ENCODE data around the gene SMCR8.
A peak's percentile ranks its signal among the peaks of the same experiment; 100 is the strongest.
"Not testable (repeated sequence)": the region's sequence is repeated elsewhere in the genome, so short reads cannot be mapped to it uniquely, and the experiment has no call there.

Gene SMCR8, protein sequence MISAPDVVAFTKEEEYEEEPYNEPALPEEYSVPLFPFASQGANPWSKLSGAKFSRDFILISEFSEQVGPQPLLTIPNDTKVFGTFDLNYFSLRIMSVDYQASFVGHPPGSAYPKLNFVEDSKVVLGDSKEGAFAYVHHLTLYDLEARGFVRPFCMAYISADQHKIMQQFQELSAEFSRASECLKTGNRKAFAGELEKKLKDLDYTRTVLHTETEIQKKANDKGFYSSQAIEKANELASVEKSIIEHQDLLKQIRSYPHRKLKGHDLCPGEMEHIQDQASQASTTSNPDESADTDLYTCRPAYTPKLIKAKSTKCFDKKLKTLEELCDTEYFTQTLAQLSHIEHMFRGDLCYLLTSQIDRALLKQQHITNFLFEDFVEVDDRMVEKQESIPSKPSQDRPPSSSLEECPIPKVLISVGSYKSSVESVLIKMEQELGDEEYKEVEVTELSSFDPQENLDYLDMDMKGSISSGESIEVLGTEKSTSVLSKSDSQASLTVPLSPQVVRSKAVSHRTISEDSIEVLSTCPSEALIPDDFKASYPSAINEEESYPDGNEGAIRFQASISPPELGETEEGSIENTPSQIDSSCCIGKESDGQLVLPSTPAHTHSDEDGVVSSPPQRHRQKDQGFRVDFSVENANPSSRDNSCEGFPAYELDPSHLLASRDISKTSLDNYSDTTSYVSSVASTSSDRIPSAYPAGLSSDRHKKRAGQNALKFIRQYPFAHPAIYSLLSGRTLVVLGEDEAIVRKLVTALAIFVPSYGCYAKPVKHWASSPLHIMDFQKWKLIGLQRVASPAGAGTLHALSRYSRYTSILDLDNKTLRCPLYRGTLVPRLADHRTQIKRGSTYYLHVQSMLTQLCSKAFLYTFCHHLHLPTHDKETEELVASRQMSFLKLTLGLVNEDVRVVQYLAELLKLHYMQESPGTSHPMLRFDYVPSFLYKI

DNA sequence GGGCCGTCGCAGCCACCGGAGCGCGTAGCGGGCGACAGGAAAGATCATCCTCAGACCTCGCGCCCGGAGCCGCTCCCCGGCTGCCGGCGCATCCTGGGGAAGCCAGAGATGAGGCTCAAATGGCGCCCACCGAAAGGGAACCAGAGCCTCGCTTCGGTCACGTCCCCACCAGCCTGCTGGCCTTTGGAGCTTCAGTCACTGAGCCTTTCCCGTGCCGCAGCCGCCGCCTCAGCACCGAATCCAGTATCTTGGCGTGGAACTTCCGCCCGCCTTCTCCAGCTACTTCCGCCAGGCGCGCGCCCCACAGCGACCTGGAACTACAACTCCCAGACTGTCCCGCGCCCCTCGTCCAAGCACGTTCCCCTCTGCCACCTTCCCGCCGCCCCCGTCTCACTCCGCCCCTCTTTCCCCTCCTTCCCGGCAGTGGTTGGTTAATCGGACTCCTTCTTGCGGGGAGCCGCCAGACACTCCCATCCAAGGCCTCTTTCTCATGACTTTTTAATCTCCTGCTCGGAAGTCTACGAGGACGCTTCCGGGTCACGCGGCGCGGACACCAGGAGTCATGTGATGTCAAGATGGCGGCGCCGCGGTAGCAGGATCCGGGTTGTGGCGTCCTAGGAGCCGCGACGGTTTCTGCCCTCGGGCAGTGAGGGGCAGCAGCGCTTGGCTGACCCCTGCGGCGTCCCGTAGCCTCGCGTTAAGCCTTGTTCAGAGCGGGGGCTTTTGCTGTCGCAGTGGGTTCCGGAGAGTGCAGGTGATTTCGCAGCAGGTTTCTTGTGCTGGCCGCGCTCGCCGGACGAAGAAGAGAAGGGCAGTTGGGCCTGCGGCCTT, at the start of gene SMCR8, which contains the start of gene TOP3A:
Gene SMCR8 (plus strand): TSS at position 563 of the 831 bp plus-strand sequence. CDS start 497 bp downstream, outside the sequence.
Gene TOP3A (minus strand): TSS at position 264 of the 831 bp plus-strand sequence. CDS start 216 bp downstream, at position 48.
- peak; percentile 99 for DNase-seq (ENCODE audit: low read depth, low spot score)

DNA sequence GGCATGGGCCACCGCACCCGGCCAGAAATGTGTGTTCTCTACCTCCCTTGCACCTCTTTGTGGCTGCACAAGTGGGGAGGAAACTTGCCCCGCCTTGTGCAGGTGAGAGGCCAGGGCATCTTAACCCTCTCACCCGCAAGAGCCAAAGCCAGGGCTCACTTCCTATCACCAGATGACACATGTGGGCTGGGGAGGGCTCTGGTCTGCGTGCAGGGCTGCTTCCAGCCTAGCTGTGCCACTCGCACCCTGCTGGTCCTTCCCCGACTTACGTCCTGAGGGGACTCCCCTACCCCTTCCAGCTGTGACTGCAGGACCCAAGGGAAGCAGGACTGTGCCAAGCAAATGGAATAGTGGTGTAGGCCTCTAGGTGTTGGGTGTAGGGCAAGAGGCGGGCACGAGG, 47.7 kb upstream of the SMCR8 start:
- DNase-seq (ENCODE audit: low read depth, low spot score) = no peak

DNA sequence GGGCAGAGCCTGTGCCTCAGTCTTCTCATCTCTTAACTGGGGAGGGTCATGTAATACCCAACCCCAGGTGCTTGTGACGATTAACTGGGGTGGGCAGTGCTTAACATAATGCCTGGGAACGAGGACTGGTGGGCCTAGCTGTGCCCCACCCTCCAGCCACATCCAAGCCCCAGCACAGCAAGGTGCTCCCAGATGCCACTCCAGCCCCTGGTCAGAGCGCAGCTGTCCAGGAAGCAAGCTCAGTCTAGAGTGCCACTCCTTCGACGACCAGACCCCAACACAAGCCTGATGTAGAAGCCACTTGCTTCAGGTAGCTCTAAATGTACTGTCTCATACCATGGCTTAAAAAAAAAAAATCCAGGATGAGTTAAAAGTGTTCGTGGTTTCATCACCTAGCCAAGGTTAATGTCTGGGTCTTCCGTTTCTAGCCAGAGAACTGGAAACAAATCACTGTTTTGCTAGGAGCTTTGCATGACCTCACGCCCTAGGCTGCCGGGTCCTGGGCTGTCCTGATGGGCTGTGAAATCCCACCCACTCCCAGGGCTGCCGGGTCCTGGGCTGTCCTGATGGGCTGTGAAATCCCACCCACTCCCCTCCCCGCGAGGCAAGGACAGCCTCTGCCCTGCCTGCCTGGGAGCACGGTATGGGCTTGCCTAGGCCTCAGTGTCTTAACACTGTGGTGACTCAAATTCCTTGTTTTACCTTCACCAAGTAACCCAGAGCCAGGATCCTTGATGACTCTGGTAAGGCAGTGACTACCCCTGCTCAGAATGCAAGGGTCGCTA, 47.0 kb upstream of the SMCR8 start:
- no peak for DNase-seq (ENCODE audit: low read depth, low spot score)

DNA sequence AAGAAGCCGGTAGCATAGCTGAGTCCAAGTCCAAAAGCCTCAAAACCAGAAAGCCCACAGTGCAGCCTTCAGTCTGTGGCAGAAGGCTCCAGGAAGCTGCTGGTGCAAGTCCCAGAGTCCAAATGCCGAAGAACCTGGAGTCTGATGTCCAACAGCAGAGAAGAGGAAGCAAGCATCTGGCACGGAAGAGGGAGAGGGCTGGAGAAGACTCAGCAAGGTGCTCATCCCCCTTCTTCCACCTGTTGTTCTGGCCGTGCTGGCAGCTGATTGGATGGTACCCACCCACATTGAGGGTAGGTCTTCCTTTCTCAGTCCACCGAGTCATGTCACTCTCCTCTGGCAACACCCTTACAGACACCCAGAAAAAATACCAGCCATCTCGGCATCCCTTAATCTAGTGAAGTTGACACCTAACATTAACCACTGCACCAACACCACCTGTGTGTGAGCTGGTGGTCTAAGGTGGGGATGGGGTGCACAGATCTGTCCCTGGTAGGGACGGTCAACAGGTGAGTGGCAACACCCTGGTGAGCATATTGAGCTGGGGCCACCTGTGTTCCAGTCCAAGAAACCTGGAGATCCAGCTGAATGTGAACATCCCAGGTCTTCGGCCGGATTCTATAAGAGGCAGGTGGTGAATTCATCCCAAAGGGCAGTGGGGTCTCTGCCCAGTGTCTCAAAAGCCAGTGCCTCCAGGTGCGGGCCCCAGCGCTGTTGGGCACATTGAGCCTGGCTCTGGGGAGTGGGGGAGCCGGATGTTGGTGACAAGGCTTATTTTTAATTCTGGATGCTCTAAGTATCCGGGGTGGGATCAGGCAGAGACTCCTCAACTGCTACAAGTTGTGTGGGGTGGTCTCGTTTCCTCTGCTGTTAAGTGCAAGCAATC, 44.8 kb upstream of the SMCR8 start:
- DNase-seq (ENCODE audit: low read depth, low spot score) = no peak

DNA sequence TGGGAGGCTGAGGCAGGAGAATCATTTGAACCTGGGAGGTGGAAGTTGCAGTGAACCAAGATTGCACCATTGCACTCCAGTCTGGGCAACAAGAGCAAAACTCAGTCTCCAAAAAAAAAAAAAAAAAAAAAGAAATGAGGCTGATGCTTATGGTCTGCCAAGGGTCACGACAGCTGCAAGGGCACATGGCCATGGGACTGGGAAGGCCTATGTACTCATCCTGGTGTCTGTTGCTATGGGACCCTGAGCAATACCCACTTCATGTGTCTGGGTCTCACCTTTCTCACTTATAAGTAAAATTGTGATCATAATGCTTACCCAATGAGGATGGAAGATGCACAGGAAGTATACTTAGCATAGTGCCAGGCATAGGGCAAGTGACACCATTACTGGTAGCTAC, 38.0 kb upstream of the SMCR8 start:
- no peak for DNase-seq (ENCODE audit: low read depth, low spot score)

DNA sequence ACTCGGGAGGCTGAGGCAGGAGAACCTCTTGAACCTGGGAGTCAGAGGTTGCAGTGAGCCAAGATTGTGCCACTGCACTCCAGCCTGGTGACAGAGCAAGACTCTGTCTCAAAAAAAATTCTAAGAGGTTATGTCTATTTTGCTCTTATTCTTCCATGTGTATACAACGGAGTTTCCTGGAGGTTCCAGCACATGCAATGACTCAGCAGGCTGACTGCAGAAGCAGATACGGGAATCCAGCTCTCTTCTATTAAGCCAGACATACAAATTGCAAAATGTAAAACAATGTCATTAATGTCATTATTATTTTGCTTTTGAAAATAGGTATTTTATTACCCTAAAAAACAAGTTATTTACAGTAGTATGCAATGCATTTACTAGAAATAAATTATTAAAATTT, 36.2 kb upstream of the SMCR8 start:
- no peak for DNase-seq (ENCODE audit: low read depth, low spot score)

DNA sequence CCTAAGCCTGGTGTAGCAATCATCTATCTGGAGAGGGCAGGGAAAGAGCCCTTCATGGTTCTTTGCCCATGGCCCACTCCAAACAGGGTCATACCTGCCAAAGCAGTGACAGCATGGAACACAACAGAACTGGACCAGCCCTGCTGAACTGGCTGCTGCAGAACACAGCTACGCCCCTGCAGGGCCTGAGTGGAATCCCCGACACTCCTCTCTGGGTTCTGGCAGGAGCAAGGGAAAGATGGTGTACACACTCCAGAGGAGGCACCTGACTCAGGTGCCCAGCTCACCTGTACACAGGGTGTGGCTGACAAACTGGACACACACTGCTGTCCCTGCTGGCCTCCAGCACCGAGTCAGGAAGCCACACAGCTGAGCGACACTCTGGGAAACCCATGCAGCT, 34.8 kb upstream of the SMCR8 start:
- DNase-seq (ENCODE audit: low read depth, low spot score) = no peak

DNA sequence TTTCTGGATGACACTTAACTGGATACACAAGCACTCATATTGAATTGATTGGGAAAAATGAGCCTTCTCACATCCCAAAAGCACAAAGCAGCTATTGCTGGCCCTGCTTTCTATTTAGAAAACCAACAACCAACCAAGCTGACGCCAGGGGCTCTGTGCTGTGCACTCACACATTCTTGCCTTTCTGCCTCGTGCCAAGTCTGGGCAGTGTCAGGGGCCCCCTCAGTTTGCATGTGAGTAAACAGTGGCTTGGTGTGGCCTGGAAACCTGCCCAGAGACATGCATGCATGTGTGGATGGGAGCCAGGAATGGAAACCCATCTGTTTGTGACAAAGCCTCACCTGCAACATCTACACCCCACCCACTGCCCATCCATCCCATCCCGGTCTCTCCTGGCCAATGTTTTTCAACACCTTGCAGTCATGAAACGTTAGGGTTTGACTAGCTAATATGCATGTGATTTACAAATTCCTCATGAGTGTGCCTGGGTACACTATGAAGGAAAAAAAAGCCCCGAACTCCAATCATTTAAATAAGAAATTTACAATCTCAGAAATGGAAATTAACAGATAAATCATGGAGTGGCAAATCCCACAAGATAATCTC, 34.2 kb upstream of the SMCR8 start:
- no peak for DNase-seq (ENCODE audit: low read depth, low spot score)

DNA sequence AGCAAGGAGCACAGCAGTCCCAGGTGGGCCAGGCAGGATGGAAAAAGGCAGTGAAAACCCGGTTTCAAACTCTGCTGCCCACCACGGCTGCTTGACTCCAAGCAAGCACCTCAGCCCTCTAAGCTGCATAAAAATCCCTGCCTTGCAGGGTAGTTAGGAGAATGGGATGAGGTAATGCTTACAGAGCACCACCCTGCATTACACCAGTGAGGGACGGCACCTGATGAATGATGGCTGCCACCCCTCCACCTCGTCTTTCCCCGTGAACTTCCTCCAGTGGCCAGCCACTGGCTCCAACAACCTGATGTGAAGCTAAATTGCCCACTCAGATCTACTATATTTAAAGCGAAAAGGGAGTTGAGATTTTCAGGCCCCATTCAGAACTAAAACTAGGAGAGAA, 33.3 kb upstream of the SMCR8 start:
- no peak for DNase-seq (ENCODE audit: low read depth, low spot score)

DNA sequence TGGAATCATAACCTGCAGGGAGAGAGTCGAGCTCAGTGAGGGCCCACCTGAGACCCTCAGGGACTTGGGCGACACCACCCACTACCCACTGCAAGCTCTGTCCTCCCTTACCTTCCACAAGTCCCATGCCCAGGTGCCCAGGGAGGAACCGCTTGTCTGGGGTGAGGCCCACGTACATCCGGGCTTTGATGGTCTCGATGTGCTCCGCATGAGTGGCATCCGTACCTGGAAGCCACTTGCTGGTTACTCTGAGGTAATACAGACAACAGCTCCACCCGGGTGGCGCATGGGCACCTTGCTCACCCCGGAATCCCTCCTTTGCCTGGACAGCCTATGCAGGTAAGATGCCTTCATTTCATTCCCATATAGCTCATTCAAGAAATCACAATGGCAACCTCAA, 29.8 kb upstream of the SMCR8 start:
- no peak for DNase-seq (ENCODE audit: low read depth, low spot score)

DNA sequence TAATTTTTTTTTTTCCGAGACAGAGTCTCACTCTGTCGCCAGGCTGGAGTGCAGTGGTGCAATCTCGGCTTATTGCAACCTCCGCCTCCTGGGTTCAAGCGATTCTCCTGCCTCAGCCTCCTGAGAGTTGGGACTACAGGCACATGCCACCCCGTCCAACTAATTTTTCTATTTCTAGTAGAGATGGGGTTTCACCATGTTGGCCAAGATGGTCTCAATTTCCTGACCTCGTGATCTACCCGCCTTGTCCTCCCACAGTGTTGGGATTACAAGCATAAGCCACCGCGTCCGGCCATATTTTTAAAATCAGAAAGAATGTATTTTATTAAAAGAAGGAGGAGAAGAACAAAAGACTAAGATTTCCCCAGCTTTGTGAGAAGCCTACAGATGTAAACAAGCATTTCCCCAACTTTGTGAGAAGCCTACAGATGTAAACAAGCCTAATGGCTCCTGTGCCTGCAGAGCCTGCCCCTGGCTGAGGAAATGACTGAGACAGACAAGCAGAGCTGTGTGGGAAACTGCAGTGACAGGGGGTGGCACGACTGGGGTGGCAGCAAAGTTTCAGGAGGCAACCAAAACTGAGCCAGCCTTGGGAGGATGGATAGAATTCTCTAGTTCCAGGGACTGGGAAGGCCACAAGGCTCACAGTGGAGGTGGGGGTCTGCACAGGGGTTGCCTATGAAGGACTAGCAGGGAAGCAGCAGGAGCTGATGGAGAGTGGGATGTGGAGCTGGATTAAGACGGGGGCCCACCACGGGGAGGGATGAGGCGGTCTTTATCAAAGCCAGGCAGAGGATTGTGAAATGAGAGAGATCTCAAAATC, 23.2 kb upstream of the SMCR8 start:
- no peak for DNase-seq (ENCODE audit: low read depth, low spot score)

DNA sequence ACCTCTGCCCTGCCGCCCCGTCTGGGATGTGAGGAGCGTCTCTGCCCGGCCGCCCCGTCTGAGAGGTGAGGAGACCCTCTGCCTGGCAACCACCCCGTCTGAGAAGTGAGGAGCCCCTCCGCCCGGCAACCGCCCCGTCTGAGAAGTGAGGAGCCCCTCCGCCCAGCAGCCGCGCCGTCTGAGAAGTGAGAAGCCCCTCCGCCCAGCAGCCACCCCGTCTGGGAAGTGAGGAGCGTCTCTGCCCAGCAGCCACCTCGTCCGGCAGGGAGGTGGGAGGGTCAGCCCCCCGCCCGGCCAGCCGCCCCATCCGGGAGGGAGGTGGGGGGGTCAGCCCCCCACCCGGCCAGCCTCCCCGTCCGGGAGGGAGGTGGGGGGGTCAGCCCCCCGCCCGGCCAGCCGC, 17.0 kb upstream of the SMCR8 start:
- not testable (repeated sequence) for DNase-seq (ENCODE audit: low read depth, low spot score)

DNA sequence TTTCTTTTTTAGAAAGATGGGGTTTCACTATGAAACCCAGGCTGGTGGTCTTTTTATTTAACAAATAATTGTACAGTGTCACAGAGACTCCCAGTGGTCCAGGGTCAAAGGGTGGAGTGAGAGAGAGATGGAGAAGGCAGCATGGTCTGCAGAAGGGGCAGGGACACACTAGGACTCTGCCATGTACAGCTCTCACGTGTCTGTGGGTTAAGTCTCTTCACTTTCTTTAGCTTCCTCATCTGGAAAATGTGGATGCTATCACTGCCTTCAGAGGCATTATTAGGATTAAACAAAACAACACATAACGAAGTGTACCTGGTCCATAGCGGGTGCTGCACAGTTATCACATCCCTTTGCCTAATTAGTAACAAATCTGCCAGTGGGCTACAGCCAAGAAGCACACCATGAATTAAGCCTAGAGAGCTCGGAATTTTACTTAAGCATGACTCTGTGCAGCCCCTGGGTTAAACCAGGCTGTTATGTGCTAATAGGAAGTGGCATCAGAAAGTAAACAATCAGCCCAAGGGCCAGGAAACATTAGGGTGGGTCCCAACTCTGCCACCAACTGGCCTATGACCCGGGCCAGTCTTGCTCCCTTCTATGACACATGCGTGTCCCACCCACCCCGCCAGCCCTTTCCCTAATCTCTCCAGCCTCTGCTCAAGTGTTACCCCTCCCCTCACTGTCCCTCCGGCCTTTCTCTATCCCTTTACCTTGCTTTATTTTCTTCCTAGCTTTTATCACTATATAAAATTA, 14.2 kb upstream of the SMCR8 start:
- DNase-seq (ENCODE audit: low read depth, low spot score) = no peak

DNA sequence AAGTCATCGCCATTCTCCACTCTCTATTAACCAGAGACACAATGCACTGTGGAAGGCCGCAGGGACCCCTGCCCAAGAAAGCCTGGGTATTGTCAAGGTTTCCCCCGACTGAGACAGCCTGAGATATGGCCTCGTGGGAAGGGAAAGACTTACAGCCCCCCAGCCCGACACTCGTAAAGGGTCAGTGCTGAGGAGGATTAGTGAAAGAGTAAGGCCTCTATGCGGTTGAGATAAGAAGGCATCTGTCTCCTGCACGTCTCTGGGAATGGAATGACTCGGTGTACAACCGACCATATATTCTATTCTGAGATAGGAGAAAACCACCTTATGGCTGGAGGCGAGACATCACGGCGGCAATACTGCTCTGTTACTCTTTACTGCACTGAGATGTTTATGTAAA, 11.9 kb upstream of the SMCR8 start:
- not testable (repeated sequence) for DNase-seq (ENCODE audit: low read depth, low spot score)

DNA sequence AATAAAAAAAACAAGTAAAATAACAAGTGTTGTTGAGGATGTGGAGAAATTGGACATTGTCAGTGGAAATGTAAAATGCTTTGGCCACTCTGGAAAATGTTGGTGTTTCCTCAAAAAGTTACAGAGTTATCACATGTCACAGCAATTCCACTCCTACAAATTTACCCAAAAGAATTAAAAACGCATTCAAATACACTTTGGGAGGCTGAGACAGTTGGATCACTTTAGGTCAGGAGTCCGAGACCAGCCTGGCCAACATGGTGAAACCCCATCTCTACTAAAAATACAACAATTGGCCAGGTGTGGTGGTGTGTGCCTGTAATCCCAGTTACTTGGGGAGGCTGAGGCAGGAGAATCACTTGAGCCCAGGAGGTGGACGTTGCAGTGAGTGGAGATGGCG, 5.9 kb upstream of the SMCR8 start:
- DNase-seq (ENCODE audit: low read depth, low spot score) = no peak

DNA sequence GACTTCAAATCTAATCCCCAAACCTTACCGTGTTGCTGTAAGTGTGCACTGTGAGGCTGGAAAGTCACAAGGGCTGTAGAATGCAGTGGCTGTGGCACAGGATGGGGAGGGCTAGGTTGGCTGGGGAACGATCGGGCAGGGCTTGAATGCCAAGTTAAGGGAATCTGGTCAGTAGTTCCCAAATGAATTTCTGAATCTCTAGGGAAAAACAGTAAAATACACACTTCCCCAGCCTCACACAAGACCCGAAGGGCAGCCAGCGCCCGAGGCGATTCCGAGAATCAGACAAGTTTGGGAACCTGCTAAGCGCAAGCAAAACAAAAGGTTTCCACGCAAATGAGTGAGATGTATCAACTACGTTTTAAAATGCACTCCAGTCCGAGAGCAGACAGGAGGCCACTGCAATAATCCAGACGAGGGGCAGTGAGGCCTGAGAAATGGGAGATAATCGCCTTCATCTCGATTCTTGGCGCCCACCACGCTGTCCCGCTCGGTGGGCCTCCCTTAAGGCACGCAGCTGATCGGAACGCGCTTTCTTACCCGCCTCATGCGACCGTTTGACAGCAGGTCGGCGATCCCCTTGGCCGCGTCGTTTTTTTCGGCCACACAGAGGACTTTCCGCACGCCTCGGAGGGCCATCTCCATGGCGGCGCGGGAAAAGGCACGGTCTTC, 898 bp upstream of the SMCR8 start:
- DNase-seq (ENCODE audit: low read depth, low spot score) = no peak

DNA sequence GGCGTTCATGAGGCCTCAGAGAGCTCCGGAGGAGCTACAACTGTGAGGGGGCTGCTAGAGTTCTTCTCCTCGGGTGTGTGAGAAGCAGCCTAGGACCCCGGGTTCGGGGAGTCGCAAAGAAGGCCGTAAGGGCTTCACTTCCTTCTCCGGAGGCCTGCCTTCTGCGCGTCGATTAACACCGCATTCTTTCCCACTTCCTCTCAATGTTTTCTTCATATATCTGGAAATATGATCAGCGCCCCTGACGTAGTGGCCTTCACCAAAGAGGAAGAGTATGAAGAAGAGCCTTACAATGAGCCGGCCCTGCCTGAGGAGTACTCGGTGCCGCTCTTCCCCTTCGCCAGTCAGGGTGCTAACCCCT, 449 bp downstream of the SMCR8 start:
- DNase-seq (ENCODE audit: low read depth, low spot score) = no peak

Data from activated naive CD8-positive, alpha-beta T cell treated with anti-CD3 and anti-CD28 coated beads, Interleukin-2, amount 50 U/mL, for 16 hours (primary cell).